A549 (cell line): ENCODE measurements around the gene HTRA1. TPM values are rescaled to one million over a fixed set of nuclear protein-coding genes. Genes with fewer than 3 reads are reported as not detected.

Source experiments
- ATAC-seq, 2 experiments: fragments of 200-7000 bp in 1 of 2; fragments of >200 bp in 1 of 2; cut with Nextera tagmentation in 1 of 2; cut with Tn5 transposase in 1 of 2; 3 replicates each; pipeline versions ENCODE4 v1.8.0 to v1.9.1; 2018 to 2020; ENCODE audit warnings: mild to moderate bottlenecking in 1 of 2, moderate library complexity in 1 of 2
- CTCF ChIA-PET: fragments of 300-600 bp; sonication (Branson Sonifier 250); formaldehyde crosslinking; extraction: SDS; loops from one replicate; lab custom pipeline; 2021; ENCODE audit warnings: antibody characterized with exemption, inconsistent platforms; lab: Yijun Ruan, JAX
- POLR2A ChIA-PET: fragments of 350-600 bp; formaldehyde crosslinking; extraction: SDS; loops from one replicate; lab custom pipeline; 2021; ENCODE audit warnings: antibody characterized with exemption, inconsistent platforms; lab: Yijun Ruan, JAX
- DNase-seq, 2 experiments: peaks; one replicate each; pipeline versions ENCODE4 v3.0.0 to v3.0.0-alpha.2; 2011 to 2016; ENCODE audit warnings: low read depth in 1 of 2, low spot score in 1 of 2
- FAIRE-seq: peaks from 2 replicates; lab custom pipeline; 2011; peaks lifted over from hg19 to GRCh38; lab: Jason Lieb, UNC
- H3K27ac ChIP-seq, 2 experiments: fragments of >200 bp; sonication (Bioruptor Twin); formaldehyde crosslinking; 3 replicates each; pipeline ENCODE4 v1.5.1; 2016 to 2017
- H3K4me1 ChIP-seq: fragments of >200 bp; sonication (Bioruptor Twin); formaldehyde crosslinking; 3 replicates; pipeline ENCODE4 v1.6.1; 2016
- H3K4me2 ChIP-seq: fragments of >200 bp; sonication (Bioruptor Twin); formaldehyde crosslinking; 3 replicates; pipeline ENCODE4 v1.6.1; 2016
- H3K4me3 ChIP-seq: fragments of >200 bp; sonication (Bioruptor Twin); formaldehyde crosslinking; 3 replicates; pipeline ENCODE4 v1.5.1; 2016
- H3K9me3 ChIP-seq: fragments of >200 bp; sonication (Bioruptor Twin); formaldehyde crosslinking; 3 replicates; pipeline ENCODE4 v1.6.1; 2016
- CEBPB ChIP-seq, 2 experiments: fragments of >200 bp in 1 of 2; sonication (Bioruptor Twin) in 1 of 2; formaldehyde crosslinking in 1 of 2; IDR thresholded peaks; 2 replicates each; pipeline ENCODE4 v1.6.1; 2012 to 2016
- EHMT2 ChIP-seq: fragments of 200-600 bp; sonication (generic); IDR thresholded peaks from 2 replicates; pipeline ENCODE4 v1.6.1; 2016; ENCODE audit warnings: antibody characterized with exemption, low read depth, mild to moderate bottlenecking, moderate library complexity
- EP300 ChIP-seq, 2 experiments: fragments of >200 bp; sonication (Bioruptor Twin); formaldehyde crosslinking; IDR thresholded peaks; 2 replicates in 1 of 2; 3 replicates in 1 of 2; pipeline ENCODE4 v1.6.1; 2016 to 2017
- FOSL2 ChIP-seq, 2 experiments: fragments of 450-650 bp in 1 of 2; fragments of >200 bp in 1 of 2; sonication (Bioruptor Twin) in 1 of 2; formaldehyde crosslinking; IDR thresholded peaks; 2 replicates each; pipeline versions ENCODE4 v1.5.0 to v1.6.1; 2016 to 2020; ENCODE audit warnings: mild to moderate bottlenecking in 1 of 2, moderate library complexity in 1 of 2
- HES2 ChIP-seq: fragments of >200 bp; sonication (Bioruptor Twin); formaldehyde crosslinking; IDR thresholded peaks from 2 replicates; pipeline ENCODE4 v1.6.1; 2016
- HMGXB4 ChIP-seq: fragments of 250-450 bp; sonication (Bioruptor Pico); IDR thresholded peaks from 2 replicates; pipeline ENCODE4 v1.5.0; 2021; ENCODE audit warnings: mild to moderate bottlenecking, moderate library complexity, borderline replicate concordance
- HOXA7 ChIP-seq: fragments of 250-450 bp; sonication (Bioruptor Pico); IDR thresholded peaks from 2 replicates; pipeline ENCODE4 v1.5.0; 2020; ENCODE audit warnings: mild to moderate bottlenecking, moderate library complexity
- JUNB ChIP-seq: fragments of >200 bp; sonication (Bioruptor Twin); formaldehyde crosslinking; IDR thresholded peaks from 2 replicates; pipeline ENCODE4 v1.6.1; 2016
- KDM1A ChIP-seq: fragments of 200-600 bp; sonication (generic); IDR thresholded peaks from 2 replicates; pipeline ENCODE4 v1.6.1; 2016; ENCODE audit warnings: low read depth, mild to moderate bottlenecking
- MAX ChIP-seq: IDR thresholded peaks from 2 replicates; pipeline ENCODE4 v1.6.1; 2012
- NFE2L2 ChIP-seq: fragments of 150-350 bp; conservative IDR thresholded peaks from 2 replicates; pipeline ENCODE4 v1.6.1; 2014; ENCODE audit warnings: low read length
- NPAS2 ChIP-seq: fragments of 250-450 bp; sonication (Bioruptor Pico); IDR thresholded peaks from 2 replicates; pipeline ENCODE4 v1.8.0; 2022; ENCODE audit warnings: mild to moderate bottlenecking, moderate library complexity, borderline replicate concordance
- PHF8 ChIP-seq: fragments of 200-600 bp; sonication (generic); IDR thresholded peaks from 2 replicates; pipeline ENCODE4 v1.6.1; 2016; ENCODE audit warnings: low read depth, mild to moderate bottlenecking, antibody characterized with exemption, moderate library complexity, borderline replicate concordance
- POLR2AphosphoS2 ChIP-seq: conservative IDR thresholded peaks from 2 replicates; pipeline ENCODE4 v1.6.1; 2012; ENCODE audit warnings: low read length, improper control_type of control experiment, inconsistent platforms
- RARB ChIP-seq: fragments of 250-450 bp; sonication (Bioruptor Pico); IDR thresholded peaks from 2 replicates; pipeline ENCODE4 v1.8.0; 2021; ENCODE audit warnings: mild to moderate bottlenecking, moderate library complexity
- REST ChIP-seq: fragments of 200-600 bp; sonication (generic); IDR thresholded peaks from 2 replicates; pipeline ENCODE4 v1.6.1; 2016; ENCODE audit warnings: antibody characterized with exemption, mild to moderate bottlenecking, moderate library complexity
- RFX5 ChIP-seq: fragments of 450-650 bp; IDR thresholded peaks from 2 replicates; pipeline ENCODE4 v1.7.1; 2014; ENCODE audit warnings: antibody characterized with exemption, mild to moderate bottlenecking, moderate library complexity
- SMC3 ChIP-seq: fragments of >200 bp; sonication (Bioruptor Twin); formaldehyde crosslinking; IDR thresholded peaks from 3 replicates; pipeline ENCODE4 v1.6.1; 2018; ENCODE audit warnings: inconsistent platforms
- USF2 ChIP-seq: fragments of 450-650 bp; IDR thresholded peaks from 2 replicates; pipeline ENCODE4 v1.6.1; 2014; ENCODE audit warnings: antibody characterized with exemption
- ZC3H11A ChIP-seq: fragments of 450-650 bp; IDR thresholded peaks from 2 replicates; pipeline ENCODE4 v1.6.1; 2014; ENCODE audit warnings: antibody characterized with exemption, mild to moderate bottlenecking
- ZNF302 ChIP-seq: fragments of 250-450 bp; sonication (Bioruptor Pico); IDR thresholded peaks from 2 replicates; pipeline ENCODE4 v1.9.0; 2021; ENCODE audit warnings: inconsistent platforms, mild to moderate bottlenecking, moderate library complexity
- WGBS: methylation state at CpG from one replicate; pipeline ENCODE4 v1.1.6; 2017; ENCODE audit errors: missing lambda C conversion rate; 5-methylcytosine and 5-hydroxymethylcytosine counted together
- polyA plus RNA-seq, 4 experiments: library from polyadenylated mRNA; depleted of rRNA in 3 of 4; stranded (reverse); fragments of >200 nt; fragmentation: RNase III in 1 of 4; extraction: RNeasy Plus Mini Kit Qiagen cat#74134 plus additional on column Dnase treatment in 1 of 4; gene quantifications; 2 replicates in 3 of 4; 3 replicates in 1 of 4; pipeline ENCODE4 v1.2.3, GENCODE V29; 2011 to 2017

HTRA1 gene
- polyA plus RNA-seq, 2 of the 4 experiments (the other 2 are of a cell fraction) = 50.7 to 65.6 TPM

GRCh38 chr10:122558452-122558851 lies 97.1 kb downstream of the HTRA1 start:
- Histone ChIP-seq H3K4me2 (no peak overlapping the region), H3K27ac (no peak overlapping the region), H3K4me3 (no peak overlapping the region), H3K4me1 (peaks cover 6% of the 10 kb centered on the region; the same call in 1 of the 3 replicates), H3K9me3 (no peaks in the 10 kb centered on the region)
- POLR2A ChIA-PET = no interaction called here
- DNase-seq (no peak), ATAC-seq (no peak), FAIRE-seq (no peak)
- WGBS = 50% methylated on average over 5 of the region's 5 CpGs
- TF ChIP-seq RARB (CRISPR knock-in tag) (no peak), RFX5 (no peak), USF2 (no peak), ZNF302 (no peak), HES2 (no peak), POLR2AphosphoS2 (no peak), KDM1A (no peak), HMGXB4 (CRISPR knock-in tag) (no peak), MAX (no peak)
- CTCF ChIA-PET = interaction anchor here (0.7 to 4.4 kb wide), 5 partner anchors 8 to 259 kb away, joined by 3 to 32 read pairs (median 4); no protein-coding TSS in a partner anchor

- no peak for DNase-seq
- Histone ChIP-seq H3K27ac (no peak overlapping the region), H3K4me3 (no peak overlapping the region), H3K4me2 (no peak overlapping the region), H3K4me1 (peaks cover 6% of the 10 kb centered on the region; the same call in 1 of the 3 replicates), H3K9me3 (no peaks in the 10 kb centered on the region)
- ChIA-PET POLR2A (no interaction called here), CTCF (interaction anchor here (0.7 to 2.4 kb wide), 3 partner anchors 23 to 260 kb away, joined by 3 to 7 read pairs (median 4); no protein-coding TSS in a partner anchor)
- WGBS = 55% methylated on average over 2 of the region's 2 CpGs
- no peak for TF ChIP-seq FOSL2 (IDR thresholded peaks at IDR 0.05)
- no peak for TF ChIP-seq FOSL2 (CRISPR knock-in tag; IDR thresholded peaks at IDR 0.05)
- no peak for TF ChIP-seq CEBPB (IDR thresholded peaks at IDR 0.05)
- TF ChIP-seq JUNB = no peak
- no peak for TF ChIP-seq REST
- no peak for TF ChIP-seq SMC3
- TF ChIP-seq KDM1A = no peak
- no peak for TF ChIP-seq HOXA7
- TF ChIP-seq ZNF302 = no peak
- no peak for TF ChIP-seq NFE2L2
- TF ChIP-seq EHMT2 = no peak
- TF ChIP-seq RFX5 = no peak
- TF ChIP-seq HMGXB4 (CRISPR knock-in tag) = no peak
- no peak for TF ChIP-seq NPAS2 (CRISPR knock-in tag)
- no peak for TF ChIP-seq EP300 (IDR thresholded peaks at IDR 0.05)
- TF ChIP-seq PHF8 = no peak
- TF ChIP-seq ZC3H11A = no peak
- ATAC-seq = 0 out of 6 replicates have a peak, but pooled peaks of 1 of the 2 experiments have one; percentile 12
- FAIRE-seq = no peak
Measured at GRCh38 chr10:122559228-122559627, 97.9 kb downstream of the HTRA1 start.
